Neuron (in vitro differentiated cells): ENCODE measurements around the gene NT5DC2.

Experiments used
- H2AFZ ChIP-seq: one replicate; pipeline ENCODE4 v1.6.1; 2013; ENCODE audit warnings: low read depth, mild to moderate bottlenecking, inconsistent platforms, low read length, moderate library complexity
- H3K27me3 ChIP-seq: one replicate; pipeline ENCODE4 v1.6.1; 2013; ENCODE audit warnings: low read length; ENCODE audit not compliant: insufficient read depth
- H3K36me3 ChIP-seq: one replicate; pipeline ENCODE4 v1.6.1; 2013; ENCODE audit warnings: low read length; ENCODE audit not compliant: insufficient read depth
- H3K4me1 ChIP-seq: one replicate; pipeline ENCODE4 v1.6.1; 2013; ENCODE audit warnings: low read length; ENCODE audit not compliant: insufficient read depth
- H3K4me3 ChIP-seq: 2 replicates; pipeline ENCODE4 v1.5.1; 2013; ENCODE audit warnings: mild to moderate bottlenecking, low read length, moderate library complexity
- H3K9me3 ChIP-seq: one replicate; pipeline ENCODE4 v1.6.1; 2013; ENCODE audit warnings: low read length

NT5DC2 gene

GRCh38 chr3:52533623-52534280 lies at the start of gene NT5DC2:
TSS of gene NT5DC2 (minus strand) at chr3:52533857. CDS start at chr3:52533737, 120 bp downstream.
- H2AFZ ChIP-seq = no peak within 1 kb of the TSS
- no peaks in the 10 kb centered on the region for H3K27me3 ChIP-seq
- H3K9me3 ChIP-seq = no peaks in the 10 kb centered on the region
- peak within 1 kb of the TSS; percentile 53 for H3K4me3 ChIP-seq
- peaks cover 20% of the 10 kb centered on the region for H3K4me1 ChIP-seq
- peaks cover 7% of the 10 kb centered on the region for H3K36me3 ChIP-seq

GRCh38 chr3:52574056-52574965 lies 40.7 kb upstream of the NT5DC2 start:
- peaks cover 75% of the 10 kb centered on the region for H3K36me3 ChIP-seq

GRCh38 chr3:52572221-52572620 lies 38.6 kb upstream of the NT5DC2 start:
- Histone ChIP-seq H2AFZ (no peak overlapping the region), H3K36me3 (peaks cover 65% of the 10 kb centered on the region), H3K27me3 (no peaks in the 10 kb centered on the region), H3K9me3 (no peaks in the 10 kb centered on the region), H3K4me3 (no peak overlapping the region), H3K4me1 (no peaks in the 10 kb centered on the region)

More at GRCh38 chr3:52574056-52574965, 40.7 kb upstream of the NT5DC2 start:
- no peak overlapping the region for H3K4me3 ChIP-seq
- no peaks in the 10 kb centered on the region for H3K9me3 ChIP-seq
- no peaks in the 10 kb centered on the region for H3K4me1 ChIP-seq
- no peaks in the 10 kb centered on the region for H3K27me3 ChIP-seq
- no peak overlapping the region for H2AFZ ChIP-seq

GRCh38 chr3:52570076-52570475 lies 36.4 kb upstream of the NT5DC2 start:
- H3K9me3 ChIP-seq = no peaks in the 10 kb centered on the region
- H3K36me3 ChIP-seq = peaks cover 54% of the 10 kb centered on the region

GRCh38 chr3:52568069-52568468 lies 34.4 kb upstream of the NT5DC2 start:
- Histone ChIP-seq H3K9me3 (no peaks in the 10 kb centered on the region), H3K27me3 (no peaks in the 10 kb centered on the region), H2AFZ (no peak overlapping the region), H3K4me1 (no peaks in the 10 kb centered on the region), H3K4me3 (no peak overlapping the region), H3K36me3 (peaks cover 48% of the 10 kb centered on the region)

More at GRCh38 chr3:52570076-52570475, 36.4 kb upstream of the NT5DC2 start:
- Histone ChIP-seq H3K4me1 (no peaks in the 10 kb centered on the region), H3K27me3 (no peaks in the 10 kb centered on the region), H3K4me3 (no peak overlapping the region), H2AFZ (no peak overlapping the region)

- Histone ChIP-seq H3K4me3 (no peak overlapping the region), H3K9me3 (no peaks in the 10 kb centered on the region), H2AFZ (no peak overlapping the region), H3K36me3 (peaks cover 60% of the 10 kb centered on the region), H3K27me3 (no peaks in the 10 kb centered on the region), H3K4me1 (peaks cover 6% of the 10 kb centered on the region)
Observed at GRCh38 chr3:52563984-52564383, 30.3 kb upstream of the NT5DC2 start.

GRCh38 chr3:52561028-52561747 lies 27.5 kb upstream of the NT5DC2 start:
- Histone ChIP-seq H3K4me3 (no peak overlapping the region), H3K27me3 (no peaks in the 10 kb centered on the region), H3K4me1 (peaks cover 14% of the 10 kb centered on the region), H3K36me3 (peaks cover 74% of the 10 kb centered on the region), H2AFZ (no peak overlapping the region), H3K9me3 (no peaks in the 10 kb centered on the region)

- H3K36me3 ChIP-seq = peaks cover 83% of the 10 kb centered on the region
- H3K4me1 ChIP-seq = peaks cover 14% of the 10 kb centered on the region
- no peaks in the 10 kb centered on the region for H3K27me3 ChIP-seq
- no peak overlapping the region for H3K4me3 ChIP-seq
- no peaks in the 10 kb centered on the region for H3K9me3 ChIP-seq
- H2AFZ ChIP-seq = no peak overlapping the region
Observed at GRCh38 chr3:52558436-52558835, 24.8 kb upstream of the NT5DC2 start.

- peaks cover 14% of the 10 kb centered on the region for H3K4me1 ChIP-seq
- no peaks in the 10 kb centered on the region for H3K9me3 ChIP-seq
- no peak overlapping the region for H2AFZ ChIP-seq
- H3K36me3 ChIP-seq = peaks cover 85% of the 10 kb centered on the region
- no peak overlapping the region for H3K4me3 ChIP-seq
- no peaks in the 10 kb centered on the region for H3K27me3 ChIP-seq
Observed at GRCh38 chr3:52557011-52557960, 23.6 kb upstream of the NT5DC2 start.

- H3K9me3 ChIP-seq = no peaks in the 10 kb centered on the region
- peaks cover 84% of the 10 kb centered on the region for H3K36me3 ChIP-seq
- peaks cover 8% of the 10 kb centered on the region for H3K4me1 ChIP-seq
- no peaks in the 10 kb centered on the region for H3K27me3 ChIP-seq
- no peak overlapping the region for H3K4me3 ChIP-seq
- no peak overlapping the region for H2AFZ ChIP-seq
Observed at GRCh38 chr3:52555056-52555455, 21.4 kb upstream of the NT5DC2 start.

- Histone ChIP-seq H3K4me1 (peaks cover 8% of the 10 kb centered on the region), H3K9me3 (no peaks in the 10 kb centered on the region), H3K36me3 (peaks cover 82% of the 10 kb centered on the region), H3K4me3 (no peak overlapping the region), H3K27me3 (no peaks in the 10 kb centered on the region), H2AFZ (no peak overlapping the region)
Observed at GRCh38 chr3:52554026-52554755, 20.5 kb upstream of the NT5DC2 start.

GRCh38 chr3:52552089-52552488 lies 18.4 kb upstream of the NT5DC2 start:
- no peaks in the 10 kb centered on the region for H3K27me3 ChIP-seq
- no peak overlapping the region for H3K4me3 ChIP-seq
- H2AFZ ChIP-seq = no peak overlapping the region
- H3K4me1 ChIP-seq = peaks cover 1% of the 10 kb centered on the region
- H3K36me3 ChIP-seq = peaks cover 79% of the 10 kb centered on the region
- no peaks in the 10 kb centered on the region for H3K9me3 ChIP-seq
